Measurements from ENCODE around the gene TAS2R38. TPM values are rescaled to one million over a fixed set of nuclear protein-coding genes. Genes with fewer than 3 reads are reported as not detected.
"Not testable (repeated sequence)": the region's sequence is repeated elsewhere in the genome, so short reads cannot be mapped to it uniquely, and the experiment has no call there.

Gene TAS2R38
- total and polyA plus RNA-seq, 5 experiments from 2014 or later = not detected

GRCh38 chr7:141992688-141993087 is 19.1 kb upstream of the TAS2R38 start:
- peaks cover 5 to 18% (median 10%) of the 10 kb centered on the region in 5 donors for H3K27me3 Mint-ChIP-seq
- H3K4me3 Mint-ChIP-seq = no peak overlapping the region
- peaks cover 0 to 9% (median 0%) of the 10 kb centered on the region in 3 donors for H3K36me3 Mint-ChIP-seq
- ATAC-seq (no peak), DNase-seq (no peak)
- peaks cover 0 to 3% (median 0%) of the 10 kb centered on the region in 9 donors for H3K9me3 Mint-ChIP-seq
- H3K4me1 Mint-ChIP-seq = peaks cover 0 to 6% (median 4%) of the 10 kb centered on the region in 4 donors
- no peak overlapping the region for H3K27ac Mint-ChIP-seq
- POLR2A ChIA-PET = no interaction called here

GRCh38 chr7:141992156-141992555 is 18.6 kb upstream of the TAS2R38 start:
- peaks cover 0 to 9% (median 0%) of the 10 kb centered on the region in 3 donors for H3K36me3 Mint-ChIP-seq
- H3K4me1 Mint-ChIP-seq = peaks cover 0 to 6% (median 4%) of the 10 kb centered on the region in 4 donors
- DNase-seq = no peak
- POLR2A ChIA-PET = no interaction called here
- H3K27me3 Mint-ChIP-seq = peaks cover 5 to 18% (median 10%) of the 10 kb centered on the region in 5 donors
- H3K9me3 Mint-ChIP-seq = peaks cover 0 to 3% (median 0%) of the 10 kb centered on the region in 9 donors
- H3K27ac Mint-ChIP-seq = no peak overlapping the region
- no peak for ATAC-seq
- H3K4me3 Mint-ChIP-seq = no peak overlapping the region

- POLR2A ChIA-PET = no interaction called here
- peaks cover 0 to 2% (median 0%) of the 10 kb centered on the region in 9 donors for H3K9me3 Mint-ChIP-seq
- no peak for ATAC-seq
These were observed 17.6 kb upstream of the TAS2R38 start for GRCh38 chr7:141991140-141991539.

GRCh38 chr7:141990011-141990725 is 16.6 kb upstream of the TAS2R38 start:
- Mint-ChIP-seq H3K36me3 (peaks cover 0 to 5% (median 0%) of the 10 kb centered on the region in 3 donors), H3K4me3 (no peak overlapping the region), H3K4me1 (peaks cover 0 to 6% (median 5%) of the 10 kb centered on the region in 4 donors), H3K9me3 (peaks cover 0 to 3% (median 0%) of the 10 kb centered on the region in 9 donors), H3K27me3 (peaks cover 0 to 8% (median 5%) of the 10 kb centered on the region in 5 donors), H3K27ac (no peak overlapping the region)
- ATAC-seq (no peak), DNase-seq (no peak)
- POLR2A ChIA-PET = no interaction called here

More at GRCh38 chr7:141991140-141991539, 17.6 kb upstream of the TAS2R38 start:
- Mint-ChIP-seq H3K27ac (no peak overlapping the region), H3K4me1 (peaks cover 0 to 6% (median 5%) of the 10 kb centered on the region in 4 donors), H3K27me3 (peaks cover 0 to 8% (median 5%) of the 10 kb centered on the region in 5 donors), H3K36me3 (peaks cover 0 to 5% (median 0%) of the 10 kb centered on the region in 3 donors), H3K4me3 (no peak overlapping the region)
- DNase-seq = no peak

- POLR2A ChIA-PET, H3K4me3 Mint-ChIP-seq, H3K4me1 Mint-ChIP-seq, H3K36me3 Mint-ChIP-seq, DNase-seq, H3K9me3 Mint-ChIP-seq, ATAC-seq, H3K27me3 Mint-ChIP-seq: not testable (repeated sequence)
- H3K27ac Mint-ChIP-seq = peak overlapping the region in 1 of 10 donors; percentile 29
These were observed 14.2 kb upstream of the TAS2R38 start for GRCh38 chr7:141987803-141988202.

GRCh38 chr7:141986923-141987322 is 13.3 kb upstream of the TAS2R38 start:
- Mint-ChIP-seq H3K9me3 (peaks cover 0 to 2% (median 0%) of the 10 kb centered on the region in 9 donors), H3K27ac (no peak overlapping the region), H3K27me3 (peaks cover 0 to 8% (median 5%) of the 10 kb centered on the region in 5 donors), H3K4me1 (peaks cover 0 to 6% (median 5%) of the 10 kb centered on the region in 4 donors), H3K36me3 (no peaks in the 10 kb centered on the region), H3K4me3 (no peak overlapping the region)
- no peak for DNase-seq
- ATAC-seq = no peak
- POLR2A ChIA-PET = no interaction called here

- H3K9me3 Mint-ChIP-seq, H3K4me3 Mint-ChIP-seq, ATAC-seq, DNase-seq, POLR2A ChIA-PET, H3K4me1 Mint-ChIP-seq, H3K27me3 Mint-ChIP-seq, H3K27ac Mint-ChIP-seq, H3K36me3 Mint-ChIP-seq: not testable (repeated sequence)
These were observed 12.4 kb upstream of the TAS2R38 start for GRCh38 chr7:141985926-141986325.

- POLR2A ChIA-PET = no interaction called here
- no peak overlapping the region for H3K4me3 Mint-ChIP-seq
- no peak for DNase-seq
- peak overlapping the region in 5 of 10 donors; percentile 6 to 60 (median 43) for H3K27ac Mint-ChIP-seq
- H3K4me1 Mint-ChIP-seq = peaks cover 13 to 30% (median 22%) of the 10 kb centered on the region in 4 donors
- no peak for ATAC-seq
- no peaks in the 10 kb centered on the region for H3K36me3 Mint-ChIP-seq
- no peaks in the 10 kb centered on the region for H3K27me3 Mint-ChIP-seq
- peaks cover 0 to 10% (median 0%) of the 10 kb centered on the region in 9 donors for H3K9me3 Mint-ChIP-seq
These were observed 6.0 kb upstream of the TAS2R38 start for GRCh38 chr7:141979568-141979967.

- no peak for ATAC-seq
- H3K9me3 Mint-ChIP-seq = peaks cover 0 to 10% (median 0%) of the 10 kb centered on the region in 9 donors
- H3K27ac Mint-ChIP-seq = peak overlapping the region in 1 of 10 donors; percentile 53
- H3K36me3 Mint-ChIP-seq = no peaks in the 10 kb centered on the region
- peaks cover 13 to 30% (median 22%) of the 10 kb centered on the region in 4 donors for H3K4me1 Mint-ChIP-seq
- DNase-seq = no peak
- POLR2A ChIA-PET = no interaction called here
- H3K4me3 Mint-ChIP-seq = no peak overlapping the region
- no peaks in the 10 kb centered on the region for H3K27me3 Mint-ChIP-seq
These were observed 4.8 kb upstream of the TAS2R38 start for GRCh38 chr7:141978351-141978750.

GRCh38 chr7:141976524-141977245 is 3.1 kb upstream of the TAS2R38 start:
- DNase-seq = no peak
- Mint-ChIP-seq H3K27ac (peak overlapping the region; percentile 27 to 92 (median 80)), H3K9me3 (peaks cover 0 to 10% (median 0%) of the 10 kb centered on the region in 9 donors), H3K4me3 (peak overlapping the region; percentile 69 to 88 (median 81)), H3K36me3 (no peaks in the 10 kb centered on the region), H3K4me1 (peaks cover 13 to 30% (median 22%) of the 10 kb centered on the region in 4 donors), H3K27me3 (no peaks in the 10 kb centered on the region)
- POLR2A ChIA-PET = interaction anchor here (1.1 kb wide), 1 partner anchor 337 kb away, joined by 3 read pairs; no protein-coding TSS in a partner anchor
- ATAC-seq = no peak

- H3K4me1 Mint-ChIP-seq = peaks cover 13 to 30% (median 22%) of the 10 kb centered on the region in 4 donors
- H3K4me3 Mint-ChIP-seq = peak overlapping the region; percentile 69 to 88 (median 81)
- H3K27ac Mint-ChIP-seq = peak overlapping the region; percentile 27 to 92 (median 80)
- peaks cover 0 to 10% (median 0%) of the 10 kb centered on the region in 9 donors for H3K9me3 Mint-ChIP-seq
- H3K27me3 Mint-ChIP-seq = no peaks in the 10 kb centered on the region
- POLR2A ChIA-PET = interaction anchor here (0.9 to 1.1 kb wide), 2 partner anchors 323 to 337 kb away, joined by 3 read pairs; no protein-coding TSS in a partner anchor
- DNase-seq (peak; percentile 28 to 79 (median 52)), ATAC-seq (peak; percentile 87 to 90)
- no peaks in the 10 kb centered on the region for H3K36me3 Mint-ChIP-seq
These were observed 2.4 kb upstream of the TAS2R38 start for GRCh38 chr7:141975806-141976523.

- Mint-ChIP-seq H3K4me3 (no peak overlapping the region), H3K27me3 (no peaks in the 10 kb centered on the region), H3K36me3 (no peaks in the 10 kb centered on the region), H3K27ac (no peak overlapping the region), H3K4me1 (peaks cover 13 to 27% (median 20%) of the 10 kb centered on the region in 4 donors), H3K9me3 (peaks cover 0 to 10% (median 0%) of the 10 kb centered on the region in 9 donors)
- POLR2A ChIA-PET = no interaction called here
- DNase-seq (peak in 1 of 10 donors; percentile 13), ATAC-seq (no peak)
These were observed 1.3 kb upstream of the TAS2R38 start for GRCh38 chr7:141974831-141975230.

Data from naive thymus-derived CD8-positive, alpha-beta T cell (primary cell).